ENCODE results near the gene TNRC18. TPM values are rescaled to one million over a fixed set of nuclear protein-coding genes. Genes with fewer than 3 reads are reported as not detected.

Gene TNRC18
- total and polyA plus RNA-seq, 2 donors (not counting 1 experiment from before 2014, with no cell fraction given) = 17.8 to 75.0 TPM

- H4K20me1 ChIP-seq (ENCODE audit: control insufficient read depth, insufficient read depth, low read length, poor library complexity, severe bottlenecking) = peaks cover 52% of the 10 kb centered on the region
- H3K4me1 Mint-ChIP-seq = no peaks in the 10 kb centered on the region
- H3K4me1 ChIP-seq (ENCODE audit: control insufficient read depth in 2 of 2, insufficient read depth in 2 of 2, low read length in 2 of 2) = no peaks in the 10 kb centered on the region
Measured at GRCh38 chr7:5374464-5374863, 49.2 kb downstream of the TNRC18 start.

GRCh38 chr7:5373300-5373699 is 50.3 kb downstream of the TNRC18 start:
- intact Hi-C loops (cut with micrococcal nuclease) = no loop called here
- H3K9me3 ChIP-seq (ENCODE audit: control extremely low read depth in 1 of 3, control insufficient read depth in 2 of 3, insufficient read depth in 1 of 3, low read length in 2 of 3) = no peaks in the 10 kb centered on the region
- peaks cover 0 to 55% of the 10 kb centered on the region in 2 experiments for H3K36me3 ChIP-seq (replicated peaks in 1 of 2; ENCODE audit: control extremely low read depth in 1 of 2, control insufficient read depth in 1 of 2, extremely low read depth in 1 of 2, insufficient read depth in 2 of 2, low read length in 1 of 2)

More at GRCh38 chr7:5374464-5374863, 49.2 kb downstream of the TNRC18 start:
- no peaks in the 10 kb centered on the region for H3K9me3 Mint-ChIP-seq (ENCODE audit: insufficient read depth)
- Histone ChIP-seq H3K27me3 (replicated peaks in 1 of 4; ENCODE audit: control extremely low read depth in 1 of 4, control insufficient read depth in 3 of 4, insufficient read depth in 4 of 4, low read length in 3 of 4) (no peaks in the 10 kb centered on the region), H3K4me3 (ENCODE audit: control extremely low read depth in 1 of 5, extremely low read depth in 1 of 5, insufficient read depth in 1 of 5, low read depth in 2 of 5, low read length in 4 of 5) (no peak overlapping the region), H3K4me2 (replicated peaks; ENCODE audit: low read depth, low read length, poor library complexity, severe bottlenecking) (no peak overlapping the region), H2AFZ (ENCODE audit: insufficient read depth, low read depth, low read length, poor library complexity, severe bottlenecking) (no peak overlapping the region), H3K36me3 (replicated peaks in 1 of 2; ENCODE audit: control extremely low read depth in 1 of 2, control insufficient read depth in 1 of 2, extremely low read depth in 1 of 2, insufficient read depth in 2 of 2, low read length in 1 of 2) (peaks cover 0 to 51% of the 10 kb centered on the region in 2 experiments), H3K9me3 (ENCODE audit: control extremely low read depth in 1 of 3, control insufficient read depth in 2 of 3, insufficient read depth in 1 of 3, low read length in 2 of 3) (no peaks in the 10 kb centered on the region), H3K79me2 (ENCODE audit: control insufficient read depth, insufficient read depth, low read length) (peaks cover 22% of the 10 kb centered on the region), H3K27ac (ENCODE audit: low read length in 2 of 2) (no peak overlapping the region), H3K9ac (ENCODE audit: low read length) (no peak overlapping the region)
- no peak overlapping the region for H3K27ac Mint-ChIP-seq
- ATAC-seq (ENCODE audit: low read depth) = no peak
- WGBS (ENCODE audit: insufficient coverage) = 96% methylated on average over 18 of the region's 19 CpGs
- intact Hi-C loops (cut with micrococcal nuclease) = no loop called here
- ChIA-PET CTCF (no interaction called here), POLR2A (no interaction called here)
- no peaks in the 10 kb centered on the region for H3K27me3 Mint-ChIP-seq
- no peak overlapping the region for H3K4me3 Mint-ChIP-seq
- no peak for DNase-seq
- TF ChIP-seq EZH2 (IDR thresholded peaks at IDR 0.05; ENCODE audit: borderline replicate concordance, insufficient read depth, low read depth, low read length, poor library complexity, severe bottlenecking) = no peak
- no peak for TF ChIP-seq CTCF (IDR thresholded peaks at IDR 0.05)

More at GRCh38 chr7:5373300-5373699, 50.3 kb downstream of the TNRC18 start:
- Mint-ChIP-seq H3K4me3 (no peak overlapping the region), H3K27ac (no peak overlapping the region), H3K9me3 (ENCODE audit: insufficient read depth) (no peaks in the 10 kb centered on the region), H3K4me1 (peaks cover 2% of the 10 kb centered on the region), H3K27me3 (no peaks in the 10 kb centered on the region)
- no peak overlapping the region for H3K4me2 ChIP-seq (replicated peaks; ENCODE audit: low read depth, low read length, poor library complexity, severe bottlenecking)
- POLR2A ChIA-PET = no interaction called here
- H3K4me1 ChIP-seq (ENCODE audit: control insufficient read depth in 2 of 2, insufficient read depth in 2 of 2, low read length in 2 of 2) = no peaks in the 10 kb centered on the region
- 92% methylated on average over 6 of the region's 6 CpGs for WGBS (ENCODE audit: insufficient coverage)
- CTCF ChIA-PET = no interaction called here
- no peak overlapping the region for H3K4me3 ChIP-seq (ENCODE audit: control extremely low read depth in 1 of 5, extremely low read depth in 1 of 5, insufficient read depth in 1 of 5, low read depth in 2 of 5, low read length in 4 of 5)
- no peak overlapping the region for H3K27ac ChIP-seq (ENCODE audit: low read length in 2 of 2)
- peaks cover 45% of the 10 kb centered on the region for H4K20me1 ChIP-seq (ENCODE audit: control insufficient read depth, insufficient read depth, low read length, poor library complexity, severe bottlenecking)
- no peak overlapping the region for H2AFZ ChIP-seq (ENCODE audit: insufficient read depth, low read depth, low read length, poor library complexity, severe bottlenecking)
- H3K9ac ChIP-seq (ENCODE audit: low read length) = no peak overlapping the region
- no peaks in the 10 kb centered on the region for H3K27me3 ChIP-seq (replicated peaks in 1 of 4; ENCODE audit: control extremely low read depth in 1 of 4, control insufficient read depth in 3 of 4, insufficient read depth in 4 of 4, low read length in 3 of 4)
- DNase-seq (no peak), ATAC-seq (ENCODE audit: low read depth) (no peak)
- TF ChIP-seq EZH2 (IDR thresholded peaks at IDR 0.05; ENCODE audit: borderline replicate concordance, insufficient read depth, low read depth, low read length, poor library complexity, severe bottlenecking) (no peak), CTCF (IDR thresholded peaks at IDR 0.05) (no peak)
- H3K79me2 ChIP-seq (ENCODE audit: control insufficient read depth, insufficient read depth, low read length) = peaks cover 16% of the 10 kb centered on the region

All from B cell (primary cell).